AG04450 (cell line): ENCODE measurements around the gene SLC66A2. TPM values are rescaled to one million over a fixed set of nuclear protein-coding genes. Genes with fewer than 3 reads are reported as not detected.

Experiments used
- CTCF ChIA-PET: fragments of 300-600, 350-600 bp; formaldehyde crosslinking; extraction: SDS; loops from one replicate; lab custom pipeline; 2022; ENCODE audit warnings: antibody characterized with exemption, inconsistent platforms; lab: Charles Lee
- POLR2A ChIA-PET: fragments of 350-600 bp; formaldehyde crosslinking; extraction: SDS; loops from one replicate; lab custom pipeline; 2021; ENCODE audit warnings: antibody characterized with exemption, inconsistent platforms; lab: Yijun Ruan, JAX
- DNase-seq: peaks from one replicate; pipeline ENCODE4 v3.0.0-alpha.2; 2011; ENCODE audit warnings: low read depth, low spot score
- H3K27ac ChIP-seq: one replicate; pipeline ENCODE4 v1.5.1; 2012; ENCODE audit warnings: low read depth, low read length, control low read depth
- H3K27me3 ChIP-seq: one replicate; pipeline ENCODE4 v1.6.0; 2012; ENCODE audit warnings: low read length; ENCODE audit not compliant: control insufficient read depth, insufficient read depth
- H3K4me3 ChIP-seq: 2 replicates; pipeline ENCODE4 v1.5.1; 2011; ENCODE audit warnings: mild to moderate bottlenecking, low read depth, low read length, control low read depth
- H3K9me3 ChIP-seq: 2 replicates; pipeline ENCODE4 v1.5.1; 2012; ENCODE audit warnings: low read length; ENCODE audit not compliant: control insufficient read depth, insufficient read depth
- polyA plus RNA-seq: library from polyadenylated mRNA; depleted of rRNA; stranded (reverse); fragments of >200 nt; gene quantifications from 2 replicates; pipeline ENCODE4 v1.2.3, GENCODE V29; 2011
- TF ChIP-seq, protein P1 (sequence below): IDR thresholded peaks from 2 replicates; pipeline ENCODE4 v1.5.1; 2011; ENCODE audit warnings: low read depth, low read length, control low read depth, inconsistent platforms

Gene SLC66A2
- polyA plus RNA-seq, 1 experiment, result 13.9 TPM

DNA sequence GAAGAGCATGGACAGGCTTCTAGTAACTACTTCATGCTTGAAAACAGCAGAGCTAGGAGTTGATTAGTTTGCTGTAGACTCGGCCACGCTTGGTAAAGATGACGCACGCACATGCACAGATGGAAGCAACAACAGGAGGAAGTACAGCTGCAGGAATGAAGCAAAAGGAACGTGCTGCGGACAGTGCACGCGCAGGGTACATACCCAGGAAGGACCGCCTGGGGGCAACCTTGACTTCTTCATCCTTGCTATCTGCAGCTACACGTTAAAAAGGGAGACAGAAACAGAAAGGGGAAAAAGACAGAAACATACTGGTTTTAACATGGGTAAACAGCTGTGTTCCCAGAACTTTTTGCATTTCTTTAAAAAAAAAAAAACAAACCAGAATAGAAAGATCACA lies 17.7 kb downstream of the SLC66A2 start:
- DNase-seq, result no peak
- Histone ChIP-seq H3K27ac (no peak overlapping the region), H3K4me3 (no peak overlapping the region), H3K9me3 (peaks cover 43% of the 10 kb centered on the region), H3K27me3 (no peaks in the 10 kb centered on the region)
- POLR2A ChIA-PET, result no interaction called here
- CTCF ChIA-PET, result no interaction called here
- TF ChIP-seq, protein P1, sequence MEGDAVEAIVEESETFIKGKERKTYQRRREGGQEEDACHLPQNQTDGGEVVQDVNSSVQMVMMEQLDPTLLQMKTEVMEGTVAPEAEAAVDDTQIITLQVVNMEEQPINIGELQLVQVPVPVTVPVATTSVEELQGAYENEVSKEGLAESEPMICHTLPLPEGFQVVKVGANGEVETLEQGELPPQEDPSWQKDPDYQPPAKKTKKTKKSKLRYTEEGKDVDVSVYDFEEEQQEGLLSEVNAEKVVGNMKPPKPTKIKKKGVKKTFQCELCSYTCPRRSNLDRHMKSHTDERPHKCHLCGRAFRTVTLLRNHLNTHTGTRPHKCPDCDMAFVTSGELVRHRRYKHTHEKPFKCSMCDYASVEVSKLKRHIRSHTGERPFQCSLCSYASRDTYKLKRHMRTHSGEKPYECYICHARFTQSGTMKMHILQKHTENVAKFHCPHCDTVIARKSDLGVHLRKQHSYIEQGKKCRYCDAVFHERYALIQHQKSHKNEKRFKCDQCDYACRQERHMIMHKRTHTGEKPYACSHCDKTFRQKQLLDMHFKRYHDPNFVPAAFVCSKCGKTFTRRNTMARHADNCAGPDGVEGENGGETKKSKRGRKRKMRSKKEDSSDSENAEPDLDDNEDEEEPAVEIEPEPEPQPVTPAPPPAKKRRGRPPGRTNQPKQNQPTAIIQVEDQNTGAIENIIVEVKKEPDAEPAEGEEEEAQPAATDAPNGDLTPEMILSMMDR, result no peak

DNA sequence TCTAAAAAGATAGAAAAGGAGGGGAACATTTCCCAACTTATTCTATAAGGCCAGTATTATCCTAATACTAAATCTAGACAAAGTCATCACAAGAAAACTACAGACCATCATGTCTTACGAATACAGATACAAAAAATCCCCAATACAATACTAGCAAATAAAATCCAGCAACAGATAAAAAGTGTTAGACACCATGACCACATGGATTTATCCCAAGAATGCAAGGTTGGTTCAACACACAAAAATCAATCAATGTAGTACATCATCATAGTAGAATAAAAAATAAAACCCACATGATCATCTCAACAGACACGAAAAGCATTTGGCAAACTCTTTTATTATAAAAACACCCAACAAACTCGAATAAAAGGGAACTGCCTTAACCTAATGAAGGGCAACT lies 18.5 kb downstream of the SLC66A2 start:
- H3K27me3 ChIP-seq, result no peaks in the 10 kb centered on the region
- peaks cover 49% of the 10 kb centered on the region for H3K9me3 ChIP-seq
- ChIA-PET CTCF (no interaction called here), POLR2A (no interaction called here)
- H3K4me3 ChIP-seq, result no peak overlapping the region
- no peak for DNase-seq
- TF ChIP-seq, protein P1, result no peak
- no peak overlapping the region for H3K27ac ChIP-seq

DNA sequence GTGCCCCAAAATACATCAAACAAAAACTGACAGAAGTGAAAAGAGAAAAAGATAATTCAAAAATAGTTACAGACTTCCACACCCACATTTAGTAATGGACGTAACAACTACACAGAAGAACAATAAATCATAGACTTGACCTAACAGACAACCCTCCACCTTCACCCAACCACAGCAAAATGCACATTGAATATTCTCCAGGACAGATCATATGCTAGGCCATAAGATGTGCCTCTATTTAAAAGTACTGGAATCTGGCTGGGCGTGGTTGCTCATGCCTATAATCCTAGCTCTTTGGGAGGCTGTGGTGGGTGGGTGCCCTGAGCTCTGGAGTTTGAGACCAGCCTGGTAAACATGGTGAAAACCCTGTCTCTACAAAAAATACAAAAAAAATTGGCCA lies 20.0 kb downstream of the SLC66A2 start:
- H3K27me3 ChIP-seq, result no peaks in the 10 kb centered on the region
- H3K9me3 ChIP-seq, result peaks cover 43% of the 10 kb centered on the region
- POLR2A ChIA-PET, result no interaction called here
- no peak overlapping the region for H3K4me3 ChIP-seq
- TF ChIP-seq, protein P1, result no peak
- no peak for DNase-seq
- H3K27ac ChIP-seq, result no peak overlapping the region
- CTCF ChIA-PET, result no interaction called here

DNA sequence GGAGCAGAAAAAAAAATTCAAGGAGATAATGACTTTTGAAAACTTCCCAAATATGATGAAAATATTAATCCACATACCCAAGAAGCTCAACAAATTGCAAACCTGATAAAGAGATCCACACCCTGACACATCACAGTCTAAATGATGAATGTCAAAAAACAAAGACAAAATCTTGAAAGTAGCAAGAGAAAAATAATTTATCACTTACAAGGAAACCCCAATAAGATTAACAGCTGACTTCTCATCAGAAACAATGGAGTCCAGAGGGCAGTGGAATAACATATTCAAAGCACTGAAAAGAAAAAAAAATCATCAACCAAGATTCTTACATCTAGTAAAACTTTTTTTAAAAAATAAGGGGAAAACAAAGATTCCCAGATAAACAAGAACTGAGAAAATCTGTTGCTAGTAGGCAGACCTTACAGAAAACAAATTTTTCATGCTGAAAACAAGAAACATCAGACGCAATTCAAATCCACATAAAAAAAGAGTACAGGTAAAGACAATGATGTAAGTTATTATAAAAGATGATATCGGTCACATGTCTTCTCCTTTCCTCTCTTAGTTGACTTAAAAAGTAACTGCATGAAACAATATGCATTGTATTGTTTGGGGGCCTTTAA lies 21.3 kb downstream of the SLC66A2 start:
- no peak overlapping the region for H3K27ac ChIP-seq
- DNase-seq, result no peak
- TF ChIP-seq, protein P1, result no peak
- H3K9me3 ChIP-seq, result peaks cover 33% of the 10 kb centered on the region
- no peaks in the 10 kb centered on the region for H3K27me3 ChIP-seq
- no peak overlapping the region for H3K4me3 ChIP-seq
- ChIA-PET POLR2A (no interaction called here), CTCF (no interaction called here)

DNA sequence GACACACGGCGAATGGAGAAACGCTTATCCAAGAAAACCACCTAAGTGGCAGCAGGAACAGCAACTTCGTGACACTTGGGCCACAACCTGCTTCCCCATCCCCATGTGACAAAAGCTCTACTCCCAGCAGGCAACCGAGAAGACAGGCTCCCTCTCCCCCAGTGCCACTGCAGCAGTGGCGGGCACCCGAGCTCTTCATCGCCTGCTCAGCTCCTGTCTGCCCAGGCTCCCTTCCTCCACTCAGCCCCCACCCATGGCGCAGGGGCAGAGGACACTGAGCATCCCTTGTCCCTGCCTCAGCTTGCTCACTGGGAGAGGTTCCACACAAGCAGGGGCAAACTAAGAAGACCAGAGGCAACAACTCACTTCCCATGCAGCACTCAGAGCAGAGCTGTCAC lies 22.9 kb downstream of the SLC66A2 start:
- TF ChIP-seq, protein P1, result no peak
- H3K4me3 ChIP-seq, result no peak overlapping the region
- CTCF ChIA-PET, result no interaction called here
- POLR2A ChIA-PET, result no interaction called here
- no peak for DNase-seq
- H3K27me3 ChIP-seq, result no peaks in the 10 kb centered on the region
- no peak overlapping the region for H3K27ac ChIP-seq
- H3K9me3 ChIP-seq, result peaks cover 35% of the 10 kb centered on the region
